ENCODE results near the gene CNKSR1.
A peak's percentile ranks its signal among the peaks of the same experiment; 100 is the strongest.

CNKSR1 gene

DNA sequence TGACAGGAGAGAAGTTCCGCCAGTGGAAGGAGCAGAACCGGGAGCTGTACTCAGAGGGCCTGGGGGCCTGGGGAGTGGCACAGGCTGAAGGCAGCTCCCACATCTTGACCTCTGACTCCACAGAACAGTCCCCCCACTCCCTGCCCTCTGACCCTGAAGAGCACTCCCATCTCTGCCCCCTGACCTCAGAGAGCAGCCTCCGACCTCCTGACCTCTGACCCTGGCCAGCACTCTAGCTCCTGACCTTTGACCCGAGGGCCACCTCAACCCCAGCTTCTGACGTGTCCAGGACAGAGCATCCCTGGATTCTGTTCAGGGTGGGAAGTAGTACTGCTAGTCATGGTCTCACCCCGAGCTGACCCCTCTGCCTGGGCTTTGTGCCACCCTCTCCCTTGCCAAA, 12.0 kb downstream of the CNKSR1 start:
- Histone ChIP-seq H3K36me3 (ENCODE audit: control insufficient read depth, insufficient read depth, low read length) (peaks cover 21% of the 10 kb centered on the region), H3K27me3 (ENCODE audit: control insufficient read depth, insufficient read depth, low read length) (no peaks in the 10 kb centered on the region), H3K4me1 (ENCODE audit: control insufficient read depth, insufficient read depth, low read length) (peaks cover 7% of the 10 kb centered on the region), H3K4me3 (ENCODE audit: low read depth, low read length) (no peak overlapping the region), H3K9ac (ENCODE audit: low read depth, low read length) (no peak overlapping the region), H3K9me3 (ENCODE audit: control insufficient read depth, insufficient read depth, low read length) (no peaks in the 10 kb centered on the region), H3K27ac (ENCODE audit: low read depth, low read length) (no peak overlapping the region)

DNA sequence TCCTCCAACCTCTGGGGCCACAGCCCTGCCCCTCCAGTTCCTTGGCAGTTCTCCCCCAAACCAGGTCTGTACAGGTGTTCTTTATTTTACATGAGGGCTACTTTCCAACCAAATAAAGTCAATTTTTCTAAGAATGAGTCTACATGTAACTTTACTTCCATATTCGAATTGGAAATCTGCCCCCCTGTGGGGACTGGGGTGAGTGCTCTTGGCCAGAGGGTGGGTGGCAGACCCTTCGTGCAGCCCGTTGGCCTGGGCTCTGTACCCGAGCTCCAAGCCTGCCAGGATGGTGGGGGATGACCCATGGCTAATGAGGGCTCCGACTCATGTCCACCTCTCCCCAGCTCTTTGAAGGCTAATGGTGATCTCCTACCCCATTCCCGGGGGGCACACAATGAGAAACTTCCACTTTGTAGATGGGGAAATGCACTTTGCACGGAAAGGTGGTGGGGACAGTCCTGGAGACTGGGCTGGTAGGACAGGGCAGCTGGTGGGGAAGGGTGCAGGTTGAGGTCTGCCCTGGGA, 12.5 kb downstream of the CNKSR1 start:
- Histone ChIP-seq H3K9ac (ENCODE audit: low read depth, low read length) (no peak overlapping the region), H3K9me3 (ENCODE audit: control insufficient read depth, insufficient read depth, low read length) (no peaks in the 10 kb centered on the region)

DNA sequence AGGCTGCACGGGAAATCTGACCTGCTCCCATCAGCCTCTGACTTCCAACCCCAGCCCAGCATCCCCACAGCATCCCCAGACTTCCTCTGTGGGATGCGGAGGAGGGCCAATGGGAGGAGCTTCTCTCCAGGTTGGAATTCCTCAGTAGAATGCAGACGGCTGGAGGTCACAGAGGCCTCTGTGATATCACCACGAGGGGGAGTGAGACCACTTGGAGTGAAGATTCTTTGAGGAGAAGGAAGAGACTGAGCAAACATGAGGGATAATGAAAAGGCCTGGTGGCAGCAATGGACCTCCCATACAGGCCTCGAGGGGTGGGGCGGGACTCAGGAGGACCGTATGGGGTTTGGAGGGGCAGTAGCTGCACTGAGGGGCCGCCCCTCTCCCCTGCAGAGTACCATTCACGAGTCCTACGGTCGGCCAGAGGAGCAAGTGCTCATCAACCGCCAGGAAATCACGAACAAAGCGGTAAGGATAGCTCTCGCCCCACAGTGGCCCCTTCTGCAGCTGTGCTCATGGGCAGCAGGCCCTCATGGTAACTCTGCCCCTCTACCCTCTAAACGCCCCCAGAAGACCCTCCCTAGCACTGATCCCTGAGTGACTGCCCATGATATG, 13.2 kb downstream of the CNKSR1 start, which contains the start of gene CATSPER4:
Gene CATSPER4 (plus strand): TSS at position 230 of the 615 bp plus-strand sequence. CDS start 26 bp downstream, at position 256.
- Histone ChIP-seq H3K27me3 (ENCODE audit: control insufficient read depth, insufficient read depth, low read length) (no peaks in the 10 kb centered on the region), H3K4me3 (ENCODE audit: low read depth, low read length) (no peak within 1 kb of the TSS), H3K4me1 (ENCODE audit: control insufficient read depth, insufficient read depth, low read length) (peaks cover 7% of the 10 kb centered on the region), H3K27ac (ENCODE audit: low read depth, low read length) (peak within 1 kb of the TSS; percentile 42), H3K36me3 (ENCODE audit: control insufficient read depth, insufficient read depth, low read length) (peaks cover 16% of the 10 kb centered on the region), H3K9me3 (ENCODE audit: control insufficient read depth, insufficient read depth, low read length) (no peaks in the 10 kb centered on the region), H3K9ac (ENCODE audit: low read depth, low read length) (no peak within 1 kb of the TSS)

More for the DNA sequence above, 12.5 kb downstream of the CNKSR1 start:
- no peaks in the 10 kb centered on the region for H3K27me3 ChIP-seq (ENCODE audit: control insufficient read depth, insufficient read depth, low read length)
- no peak overlapping the region for H3K4me3 ChIP-seq (ENCODE audit: low read depth, low read length)
- H3K36me3 ChIP-seq (ENCODE audit: control insufficient read depth, insufficient read depth, low read length) = peaks cover 17% of the 10 kb centered on the region
- peaks cover 7% of the 10 kb centered on the region for H3K4me1 ChIP-seq (ENCODE audit: control insufficient read depth, insufficient read depth, low read length)
- H3K27ac ChIP-seq (ENCODE audit: low read depth, low read length) = no peak overlapping the region

DNA sequence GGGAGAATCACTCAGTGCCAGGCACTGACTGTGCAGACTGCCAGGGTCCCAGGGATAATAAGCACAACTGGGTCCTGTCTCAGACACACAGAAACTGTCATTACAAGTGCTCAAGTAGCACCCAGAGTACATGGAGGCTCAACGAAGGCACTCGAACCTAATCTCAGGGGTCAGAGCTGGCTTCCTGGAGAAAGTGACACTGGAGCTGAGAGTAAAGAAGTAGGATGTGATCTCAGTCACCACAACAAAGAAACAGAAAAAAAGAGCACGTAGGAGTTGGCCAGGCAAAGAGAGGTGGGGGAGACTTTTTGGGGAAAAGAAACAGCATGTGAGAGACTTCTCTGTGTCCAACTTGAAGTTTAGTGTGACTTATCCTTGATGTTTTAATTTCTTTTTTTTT, 14.4 kb downstream of the CNKSR1 start:
- H3K4me1 ChIP-seq (ENCODE audit: control insufficient read depth, insufficient read depth, low read length) = peaks cover 7% of the 10 kb centered on the region
- H3K27me3 ChIP-seq (ENCODE audit: control insufficient read depth, insufficient read depth, low read length) = no peaks in the 10 kb centered on the region
- no peaks in the 10 kb centered on the region for H3K9me3 ChIP-seq (ENCODE audit: control insufficient read depth, insufficient read depth, low read length)
- peaks cover 11% of the 10 kb centered on the region for H3K36me3 ChIP-seq (ENCODE audit: control insufficient read depth, insufficient read depth, low read length)
- H3K27ac ChIP-seq (ENCODE audit: low read depth, low read length) = no peak overlapping the region
- no peak overlapping the region for H3K9ac ChIP-seq (ENCODE audit: low read depth, low read length)
- no peak overlapping the region for H3K4me3 ChIP-seq (ENCODE audit: low read depth, low read length)

DNA sequence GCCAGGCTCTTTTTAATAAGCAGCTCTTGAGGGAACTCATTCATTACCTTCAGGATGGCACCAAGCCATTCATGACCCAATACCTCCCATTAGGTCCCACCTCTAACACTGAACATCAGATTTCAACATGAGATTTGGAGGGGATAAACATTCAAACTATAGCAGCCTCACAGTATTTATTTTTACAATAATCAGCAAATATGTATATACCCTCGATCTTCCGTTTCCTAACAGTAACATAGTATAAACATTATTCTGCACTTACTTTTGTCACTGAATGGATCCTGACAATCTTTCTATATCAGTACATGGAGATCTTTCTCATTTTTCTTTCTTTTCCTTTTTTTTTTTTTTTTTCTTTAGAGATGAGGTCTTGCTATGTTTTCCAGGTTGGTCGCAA, 18.5 kb downstream of the CNKSR1 start:
- Histone ChIP-seq H3K27me3 (ENCODE audit: control insufficient read depth, insufficient read depth, low read length) (no peaks in the 10 kb centered on the region), H3K9ac (ENCODE audit: low read depth, low read length) (no peak overlapping the region), H3K9me3 (ENCODE audit: control insufficient read depth, insufficient read depth, low read length) (no peaks in the 10 kb centered on the region), H3K4me1 (ENCODE audit: control insufficient read depth, insufficient read depth, low read length) (peaks cover 4% of the 10 kb centered on the region), H3K36me3 (ENCODE audit: control insufficient read depth, insufficient read depth, low read length) (no peaks in the 10 kb centered on the region), H3K27ac (ENCODE audit: low read depth, low read length) (no peak overlapping the region), H3K4me3 (ENCODE audit: low read depth, low read length) (no peak overlapping the region)

DNA sequence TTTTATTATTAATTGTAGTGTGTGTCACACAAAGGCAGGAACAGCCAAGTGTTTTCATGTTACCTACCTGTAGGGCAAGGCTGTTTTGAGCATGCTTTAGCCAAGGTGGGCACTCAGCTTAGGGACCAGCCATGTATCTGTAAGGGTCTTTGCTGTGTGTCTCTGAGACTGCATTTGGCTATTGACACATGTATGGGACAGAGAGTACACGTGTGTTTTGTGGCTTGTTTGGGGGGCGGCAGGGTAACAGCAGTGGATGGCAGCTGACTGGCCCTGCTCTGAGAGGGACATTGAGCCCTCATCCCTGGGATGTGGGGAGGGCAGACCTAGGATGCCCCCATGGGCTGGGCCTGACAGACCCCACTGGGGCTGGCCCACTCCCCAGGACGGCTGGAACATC, 20.0 kb downstream of the CNKSR1 start:
- Histone ChIP-seq H3K27me3 (ENCODE audit: control insufficient read depth, insufficient read depth, low read length) (no peaks in the 10 kb centered on the region), H3K36me3 (ENCODE audit: control insufficient read depth, insufficient read depth, low read length) (no peaks in the 10 kb centered on the region), H3K9me3 (ENCODE audit: control insufficient read depth, insufficient read depth, low read length) (no peaks in the 10 kb centered on the region), H3K4me3 (ENCODE audit: low read depth, low read length) (no peak overlapping the region), H3K9ac (ENCODE audit: low read depth, low read length) (no peak overlapping the region), H3K27ac (ENCODE audit: low read depth, low read length) (no peak overlapping the region), H3K4me1 (ENCODE audit: control insufficient read depth, insufficient read depth, low read length) (peaks cover 11% of the 10 kb centered on the region; the same call in 1 of the 2 replicates)

DNA sequence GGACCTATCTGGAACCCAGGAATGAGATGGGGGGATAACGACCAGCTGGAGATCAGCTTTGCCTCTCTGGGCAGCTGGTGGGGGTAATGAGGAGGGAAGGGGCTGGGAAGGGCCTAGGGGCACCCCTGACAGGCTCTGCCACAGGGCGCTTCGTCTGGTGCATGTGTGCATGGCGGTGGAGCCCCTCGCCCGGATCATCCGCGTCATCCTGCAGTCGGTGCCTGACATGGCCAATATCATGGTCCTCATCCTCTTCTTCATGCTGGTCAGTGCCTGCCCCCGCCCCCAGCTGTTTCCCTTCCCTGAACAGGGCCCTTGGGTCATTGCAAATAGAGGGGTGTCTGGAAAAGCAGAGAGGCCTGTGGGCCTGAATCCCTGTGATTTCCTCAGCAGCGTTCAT, 20.5 kb downstream of the CNKSR1 start:
- H3K27me3 ChIP-seq (ENCODE audit: control insufficient read depth, insufficient read depth, low read length) = no peaks in the 10 kb centered on the region
- no peak overlapping the region for H3K27ac ChIP-seq (ENCODE audit: low read depth, low read length)
- no peak overlapping the region for H3K4me3 ChIP-seq (ENCODE audit: low read depth, low read length)
- no peak overlapping the region for H3K9ac ChIP-seq (ENCODE audit: low read depth, low read length)
- H3K36me3 ChIP-seq (ENCODE audit: control insufficient read depth, insufficient read depth, low read length) = no peaks in the 10 kb centered on the region
- H3K4me1 ChIP-seq (ENCODE audit: control insufficient read depth, insufficient read depth, low read length) = peaks cover 11% of the 10 kb centered on the region; the same call in 1 of the 2 replicates
- no peaks in the 10 kb centered on the region for H3K9me3 ChIP-seq (ENCODE audit: control insufficient read depth, insufficient read depth, low read length)

DNA sequence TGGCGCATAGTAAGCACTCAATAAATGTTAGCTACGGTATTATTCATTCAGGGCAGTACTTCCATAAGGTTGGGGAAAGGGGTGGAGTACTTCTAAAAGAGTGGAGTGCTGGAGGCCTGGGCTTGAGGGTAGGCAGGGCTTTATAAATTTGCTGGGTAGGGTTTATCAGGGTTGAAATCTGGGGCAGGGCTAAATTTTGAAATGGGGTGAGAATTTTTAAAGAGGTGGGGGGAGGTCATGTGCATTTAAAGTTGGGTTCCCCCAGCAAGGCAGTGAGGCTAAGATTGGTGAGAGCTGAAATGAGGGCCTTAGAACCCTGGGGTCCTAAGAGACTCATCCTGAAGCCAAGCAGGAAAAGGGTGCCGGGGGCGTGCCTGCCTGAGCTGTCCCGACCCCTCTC, 23.1 kb downstream of the CNKSR1 start:
- H3K27me3 ChIP-seq (ENCODE audit: control insufficient read depth, insufficient read depth, low read length) = no peaks in the 10 kb centered on the region
- peaks cover 11% of the 10 kb centered on the region; the same call in 1 of the 2 replicates for H3K4me1 ChIP-seq (ENCODE audit: control insufficient read depth, insufficient read depth, low read length)
- no peak overlapping the region for H3K27ac ChIP-seq (ENCODE audit: low read depth, low read length)
- 0 out of 2 replicates have a peak overlapping the region, but pooled peaks have one; percentile 61 for H3K4me3 ChIP-seq (ENCODE audit: low read depth, low read length)
- no peaks in the 10 kb centered on the region for H3K9me3 ChIP-seq (ENCODE audit: control insufficient read depth, insufficient read depth, low read length)
- no peak overlapping the region for H3K9ac ChIP-seq (ENCODE audit: low read depth, low read length)
- H3K36me3 ChIP-seq (ENCODE audit: control insufficient read depth, insufficient read depth, low read length) = no peaks in the 10 kb centered on the region

DNA sequence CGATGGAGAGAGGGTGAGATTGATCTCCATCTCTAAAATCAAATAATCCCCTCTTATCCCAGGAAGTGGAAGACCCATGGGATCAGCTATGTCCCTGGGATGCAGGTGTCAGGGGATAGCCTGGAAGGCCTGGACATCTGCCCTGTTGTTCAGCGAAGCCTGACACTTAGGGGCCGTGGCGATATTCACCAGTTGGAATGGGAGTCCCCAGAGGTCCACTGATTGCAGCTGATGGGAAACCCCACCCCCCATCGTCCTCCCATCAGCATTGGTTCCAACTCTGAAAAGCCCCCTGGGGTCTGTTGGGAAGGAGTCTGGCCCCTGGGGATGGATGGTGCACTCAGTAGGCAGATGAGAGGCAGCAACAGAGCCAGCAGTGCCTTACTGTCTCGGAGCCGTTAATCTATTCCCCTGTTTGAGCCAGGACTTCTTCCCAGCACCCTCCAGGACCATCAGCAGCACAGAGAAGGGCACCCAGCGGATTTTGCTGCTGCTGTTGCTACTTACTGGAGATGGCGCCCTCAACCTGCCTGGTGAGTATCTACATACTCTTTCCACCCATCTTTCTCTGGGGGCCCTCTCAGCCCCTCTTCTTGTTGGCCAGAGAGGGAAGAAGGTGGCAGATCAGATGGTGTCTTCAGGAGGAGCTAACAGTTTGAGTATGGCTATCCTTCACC, 26.5 kb downstream of the CNKSR1 start:
- H3K9me3 ChIP-seq (ENCODE audit: control insufficient read depth, insufficient read depth, low read length) = no peaks in the 10 kb centered on the region
- H3K36me3 ChIP-seq (ENCODE audit: control insufficient read depth, insufficient read depth, low read length) = no peaks in the 10 kb centered on the region
- H3K4me1 ChIP-seq (ENCODE audit: control insufficient read depth, insufficient read depth, low read length) = peaks cover 11% of the 10 kb centered on the region; the same call in 1 of the 2 replicates
- H3K9ac ChIP-seq (ENCODE audit: low read depth, low read length) = no peak overlapping the region
- H3K4me3 ChIP-seq (ENCODE audit: low read depth, low read length) = no peak overlapping the region
- no peaks in the 10 kb centered on the region for H3K27me3 ChIP-seq (ENCODE audit: control insufficient read depth, insufficient read depth, low read length)
- no peak overlapping the region for H3K27ac ChIP-seq (ENCODE audit: low read depth, low read length)

DNA sequence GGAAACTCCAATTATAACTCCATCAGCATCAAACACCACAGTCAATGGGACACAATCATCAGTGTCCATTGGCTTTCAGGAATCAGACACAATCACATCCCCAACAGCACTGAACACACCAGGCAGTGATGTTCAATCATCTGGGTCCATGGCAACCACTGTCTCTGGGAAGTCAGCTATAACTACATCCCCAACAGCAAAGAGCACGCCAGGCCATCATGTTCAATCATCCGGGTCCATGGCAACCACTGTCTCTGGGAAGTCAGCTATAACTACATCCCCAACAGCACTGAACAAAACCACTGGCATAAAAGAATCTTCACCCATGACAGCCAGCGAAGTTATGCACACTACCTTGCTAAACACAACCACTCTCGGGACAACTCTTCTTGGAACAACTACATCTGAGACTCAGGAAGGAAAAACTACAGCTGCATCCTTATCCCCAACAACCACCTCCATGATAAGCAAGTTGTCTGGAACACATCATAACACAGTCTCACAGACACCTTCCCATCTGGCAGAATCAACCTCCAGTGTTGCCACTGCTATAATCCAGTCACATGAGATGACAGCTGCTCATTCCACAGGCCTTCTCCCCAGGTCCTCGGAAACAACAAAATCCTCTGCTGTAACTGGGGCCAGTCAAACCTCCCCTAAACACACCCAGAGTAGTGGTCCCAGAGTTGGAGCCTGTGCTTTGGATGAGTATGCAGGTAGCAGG, 33.0 kb downstream of the CNKSR1 start:
- Histone ChIP-seq H3K27me3 (ENCODE audit: control insufficient read depth, insufficient read depth, low read length) (no peaks in the 10 kb centered on the region), H3K27ac (ENCODE audit: low read depth, low read length) (no peak overlapping the region), H3K36me3 (ENCODE audit: control insufficient read depth, insufficient read depth, low read length) (no peaks in the 10 kb centered on the region), H3K4me1 (ENCODE audit: control insufficient read depth, insufficient read depth, low read length) (no peaks in the 10 kb centered on the region), H3K4me3 (ENCODE audit: low read depth, low read length) (no peak overlapping the region), H3K9ac (ENCODE audit: low read depth, low read length) (no peak overlapping the region), H3K9me3 (ENCODE audit: control insufficient read depth, insufficient read depth, low read length) (no peaks in the 10 kb centered on the region)

DNA sequence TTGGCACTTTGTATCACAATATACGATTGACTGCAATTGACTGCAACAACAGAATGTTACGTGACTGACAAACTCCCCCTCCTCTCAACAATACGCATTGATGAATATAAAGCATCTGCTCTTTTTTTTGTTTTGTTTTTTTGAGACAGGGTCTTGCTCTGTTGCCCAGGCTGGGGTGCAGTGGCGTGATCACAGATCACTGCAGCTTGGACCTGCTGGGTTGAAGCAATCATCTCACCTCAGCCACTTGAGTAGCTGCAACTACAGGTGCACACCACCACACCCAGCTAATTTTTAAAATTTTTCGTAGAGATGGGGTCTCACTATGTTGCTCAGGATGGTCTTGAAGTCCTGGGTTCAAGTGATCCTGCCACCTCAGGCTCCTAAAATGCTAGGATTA, 35.4 kb downstream of the CNKSR1 start:
- Histone ChIP-seq H3K9me3 (ENCODE audit: control insufficient read depth, insufficient read depth, low read length) (no peaks in the 10 kb centered on the region), H3K27ac (ENCODE audit: low read depth, low read length) (no peak overlapping the region), H3K4me1 (ENCODE audit: control insufficient read depth, insufficient read depth, low read length) (no peaks in the 10 kb centered on the region), H3K27me3 (ENCODE audit: control insufficient read depth, insufficient read depth, low read length) (no peaks in the 10 kb centered on the region), H3K36me3 (ENCODE audit: control insufficient read depth, insufficient read depth, low read length) (no peaks in the 10 kb centered on the region), H3K4me3 (ENCODE audit: low read depth, low read length) (no peak overlapping the region), H3K9ac (ENCODE audit: low read depth, low read length) (no peak overlapping the region)
